T-helper 2 cell (primary cell): ENCODE measurements around the gene PGM2L1.
"Not testable (repeated sequence)": the region's sequence is repeated elsewhere in the genome, so short reads cannot be mapped to it uniquely, and the experiment has no call there.

ENCODE experiments used
- DNase-seq, 5 experiments: peaks; one replicate each; pipeline versions ENCODE4 v3.0.0 to v3.0.0-alpha.2; 2012 to 2022

PGM2L1 gene

GRCh38 chr11:74397501-74398243, 561 bp downstream of the PGM2L1 start:
- peak in 4 of 5 experiments; percentile 11 to 70 (median 44) for DNase-seq

GRCh38 chr11:74392256-74392655, 6.0 kb downstream of the PGM2L1 start:
- DNase-seq = no peak

GRCh38 chr11:74391193-74391592, 7.0 kb downstream of the PGM2L1 start:
- DNase-seq = no peak

- DNase-seq = peak in 1 of 5 experiments; percentile 60
Measured at GRCh38 chr11:74390697-74391096, 7.5 kb downstream of the PGM2L1 start.

GRCh38 chr11:74388678-74389327, 9.4 kb downstream of the PGM2L1 start:
- DNase-seq = peak in 4 of 5 experiments; percentile 34 to 74 (median 46)

GRCh38 chr11:74384641-74385040, 13.6 kb downstream of the PGM2L1 start:
- no peak for DNase-seq

GRCh38 chr11:74380746-74381439, 17.3 kb downstream of the PGM2L1 start:
- no peak for DNase-seq

- no peak for DNase-seq
Measured at GRCh38 chr11:74377689-74378088, 20.5 kb downstream of the PGM2L1 start.

GRCh38 chr11:74373382-74373781, 24.9 kb downstream of the PGM2L1 start:
- DNase-seq = no peak

GRCh38 chr11:74371269-74372052, 26.8 kb downstream of the PGM2L1 start:
- no peak for DNase-seq

- no peak for DNase-seq
Measured at GRCh38 chr11:74370123-74370522, 28.1 kb downstream of the PGM2L1 start.

- no peak for DNase-seq
Measured at GRCh38 chr11:74367881-74368280, 30.4 kb downstream of the PGM2L1 start.

- no peak for DNase-seq
Measured at GRCh38 chr11:74366576-74366975, 31.7 kb downstream of the PGM2L1 start.

- DNase-seq = not testable (repeated sequence)
Measured at GRCh38 chr11:74365805-74366204, 32.4 kb downstream of the PGM2L1 start.

GRCh38 chr11:74357449-74357848, 40.8 kb downstream of the PGM2L1 start:
- DNase-seq = no peak

- DNase-seq = peak in 1 of 5 experiments; percentile 16
Measured at GRCh38 chr11:74355626-74356025, 42.6 kb downstream of the PGM2L1 start.

GRCh38 chr11:74354036-74354435, 44.2 kb downstream of the PGM2L1 start:
- no peak for DNase-seq

- no peak for DNase-seq
Measured at GRCh38 chr11:74347381-74347780, 50.9 kb downstream of the PGM2L1 start.

- DNase-seq = no peak
Measured at GRCh38 chr11:74345420-74345819, 52.8 kb downstream of the PGM2L1 start.

- DNase-seq = no peak
Measured at GRCh38 chr11:74341921-74342320, 56.3 kb downstream of the PGM2L1 start.

- no peak for DNase-seq
Measured at GRCh38 chr11:74339619-74340018, 58.6 kb downstream of the PGM2L1 start.

GRCh38 chr11:74338963-74339362, 59.3 kb downstream of the PGM2L1 start:
- no peak for DNase-seq

- no peak for DNase-seq
Measured at GRCh38 chr11:74333193-74333592, 65.0 kb downstream of the PGM2L1 start.
